T-helper 9 cell (primary cell): ENCODE measurements around the gene AZGP1.
"Not testable (repeated sequence)": the region's sequence is repeated elsewhere in the genome, so short reads cannot be mapped to it uniquely, and the experiment has no call there.

Experiments
- DNase-seq: peaks from one replicate; pipeline ENCODE4 v3.0.0-alpha.2; 2020
- total RNA-seq, 2 donors: gene quantifications; one replicate each; lab custom pipeline; 2026; lab: John Stamatoyannopoulos, UW

AZGP1 gene
- 0 reads per million in 2 donors for total RNA-seq

- DNase-seq: no peak
Measured at GRCh38 chr7:99975782-99976521, at the start of gene AZGP1. AZGP1 (minus strand) TSS chr7:99976031; CDS start chr7:99976020, 11 bp downstream.

- no peak for DNase-seq
Measured at GRCh38 chr7:100024020-100024619, 48.3 kb upstream of the AZGP1 start.

GRCh38 chr7:100023526-100023925 lies 47.7 kb upstream of the AZGP1 start:
- no peak for DNase-seq

- no peak for DNase-seq
Measured at GRCh38 chr7:100022621-100023020, 46.8 kb upstream of the AZGP1 start.

GRCh38 chr7:100021297-100021696 lies 45.5 kb upstream of the AZGP1 start:
- no peak for DNase-seq

- no peak for DNase-seq
Measured at GRCh38 chr7:100019908-100020307, 44.1 kb upstream of the AZGP1 start.

GRCh38 chr7:100017875-100018274 lies 42.0 kb upstream of the AZGP1 start:
- no peak for DNase-seq

- no peak for DNase-seq
Measured at GRCh38 chr7:100017300-100017699, 41.5 kb upstream of the AZGP1 start.

GRCh38 chr7:100016215-100016901 lies 40.5 kb upstream of the AZGP1 start:
- DNase-seq: no peak

- peak; percentile 75 for DNase-seq
Measured at GRCh38 chr7:100015232-100016214, 39.7 kb upstream of the AZGP1 start, which contains the start of gene ZKSCAN1. ZKSCAN1 (plus strand) TSS chr7:100015596; CDS start chr7:100023507, 7,911 bp downstream.

- DNase-seq: no peak
Measured at GRCh38 chr7:100013328-100013676, 37.5 kb upstream of the AZGP1 start.

- DNase-seq: not testable (repeated sequence)
Measured at GRCh38 chr7:100012385-100013327, 36.8 kb upstream of the AZGP1 start.

GRCh38 chr7:100011516-100011915 lies 35.7 kb upstream of the AZGP1 start:
- no peak for DNase-seq

- DNase-seq: no peak
Measured at GRCh38 chr7:100010901-100011300, 35.1 kb upstream of the AZGP1 start.

GRCh38 chr7:100009952-100010351 lies 34.1 kb upstream of the AZGP1 start:
- DNase-seq: not testable (repeated sequence)

- DNase-seq: no peak
Measured at GRCh38 chr7:100008525-100008924, 32.7 kb upstream of the AZGP1 start.

GRCh38 chr7:100007887-100008286 lies 32.1 kb upstream of the AZGP1 start:
- DNase-seq: no peak

GRCh38 chr7:100003711-100004661 lies 28.2 kb upstream of the AZGP1 start:
- DNase-seq: no peak

- no peak for DNase-seq
Measured at GRCh38 chr7:100000239-100000638, 24.4 kb upstream of the AZGP1 start.

GRCh38 chr7:99997545-99998137 lies 21.8 kb upstream of the AZGP1 start:
- peak; percentile 55 for DNase-seq
